ENCODE measurements around the gene LRRC37A3.
"Not testable (repeated sequence)": the region's sequence is repeated elsewhere in the genome, so short reads cannot be mapped to it uniquely, and the experiment has no call there.

DNA sequence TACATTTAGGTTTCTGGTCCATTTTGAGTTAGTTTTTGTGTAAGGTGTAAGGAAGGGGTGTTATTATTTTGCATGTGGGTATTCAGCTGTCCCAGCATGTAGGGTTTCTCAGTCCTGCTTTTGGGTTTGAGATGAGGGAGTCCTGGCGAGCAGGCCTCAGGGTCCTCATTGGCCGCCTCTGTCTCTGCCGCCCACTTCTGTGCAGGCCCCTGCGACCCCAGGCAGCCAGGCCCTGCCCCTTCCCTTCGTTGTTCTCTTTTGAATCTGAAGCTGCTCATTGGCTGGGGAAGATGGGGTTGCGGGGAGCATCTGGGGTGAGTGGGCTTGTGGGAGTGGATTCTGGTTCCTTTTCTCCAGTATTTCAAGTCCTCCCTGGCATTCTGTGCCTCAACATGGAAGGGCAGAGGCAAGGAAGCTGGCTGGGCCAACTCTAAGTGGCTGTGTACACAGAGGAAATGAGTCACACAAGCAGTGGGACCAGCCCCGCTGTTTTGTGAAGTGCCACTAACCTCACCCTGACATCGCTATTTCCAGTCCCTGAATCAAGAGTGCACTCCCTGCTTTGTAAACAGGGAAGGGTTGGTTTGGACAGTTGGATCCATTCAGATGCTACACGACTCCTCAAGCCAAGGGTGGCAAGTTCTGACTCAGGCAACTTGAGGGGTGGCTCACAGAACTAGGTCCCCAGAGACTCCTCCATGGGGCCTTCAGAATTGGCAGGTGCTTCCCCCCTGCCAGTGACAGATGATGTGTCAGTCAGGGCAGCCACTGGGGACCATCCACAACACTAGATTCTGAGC is 110.9 kb downstream of the LRRC37A3 start:
- TF ChIP-seq, protein P1, sequence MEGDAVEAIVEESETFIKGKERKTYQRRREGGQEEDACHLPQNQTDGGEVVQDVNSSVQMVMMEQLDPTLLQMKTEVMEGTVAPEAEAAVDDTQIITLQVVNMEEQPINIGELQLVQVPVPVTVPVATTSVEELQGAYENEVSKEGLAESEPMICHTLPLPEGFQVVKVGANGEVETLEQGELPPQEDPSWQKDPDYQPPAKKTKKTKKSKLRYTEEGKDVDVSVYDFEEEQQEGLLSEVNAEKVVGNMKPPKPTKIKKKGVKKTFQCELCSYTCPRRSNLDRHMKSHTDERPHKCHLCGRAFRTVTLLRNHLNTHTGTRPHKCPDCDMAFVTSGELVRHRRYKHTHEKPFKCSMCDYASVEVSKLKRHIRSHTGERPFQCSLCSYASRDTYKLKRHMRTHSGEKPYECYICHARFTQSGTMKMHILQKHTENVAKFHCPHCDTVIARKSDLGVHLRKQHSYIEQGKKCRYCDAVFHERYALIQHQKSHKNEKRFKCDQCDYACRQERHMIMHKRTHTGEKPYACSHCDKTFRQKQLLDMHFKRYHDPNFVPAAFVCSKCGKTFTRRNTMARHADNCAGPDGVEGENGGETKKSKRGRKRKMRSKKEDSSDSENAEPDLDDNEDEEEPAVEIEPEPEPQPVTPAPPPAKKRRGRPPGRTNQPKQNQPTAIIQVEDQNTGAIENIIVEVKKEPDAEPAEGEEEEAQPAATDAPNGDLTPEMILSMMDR (conservative IDR thresholded peaks at IDR 0.05; ENCODE audit: low read length) = not testable (repeated sequence)
- not testable (repeated sequence) for TF ChIP-seq EZH2phosphoT487 (IDR thresholded peaks at IDR 0.05; ENCODE audit: borderline replicate concordance)
